ENCODE results near the gene SLC17A9. TPM values are rescaled to one million over a fixed set of nuclear protein-coding genes. Genes with fewer than 3 reads are reported as not detected.

The SLC17A9 gene
- total and polyA plus RNA-seq, 2 of the 8 experiments (the other 6 are each of a cell fraction or from before 2014, with no cell fraction given), result 23.5 to 35.2 TPM

- TF ChIP-seq PHF8 (conservative IDR thresholded peaks at IDR 0.05; ENCODE audit: low read depth, low read length), result no peak
These were observed 46.3 kb upstream of the SLC17A9 start (continued) for GRCh38 chr20:62906209-62906608.

Data from H1 (cell line).